Measurements from ENCODE around the gene SYT2.
"Not testable (repeated sequence)": the region's sequence is repeated elsewhere in the genome, so short reads cannot be mapped to it uniquely, and the experiment has no call there.

Gene SYT2

GRCh38 chr1:202615501-202616354, 94.5 kb downstream of the SYT2 start:
- DNase-seq (ENCODE audit: extremely low read depth, low read depth), result no peak

DNA sequence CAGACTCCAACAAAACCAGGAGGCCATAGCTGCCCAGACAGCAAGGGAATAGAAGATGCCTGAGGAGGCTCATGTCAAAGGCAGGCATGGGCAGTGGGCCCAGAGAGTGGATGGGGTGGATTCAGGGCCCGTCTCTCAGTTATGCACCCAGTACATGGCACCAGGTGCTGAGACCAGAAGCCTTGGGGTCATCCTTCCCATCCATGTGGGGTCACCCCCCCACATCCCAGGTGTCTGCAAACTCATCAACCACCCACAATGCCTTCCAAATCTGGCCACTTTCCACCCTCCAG, 95.1 kb downstream of the SYT2 start:
- not testable (repeated sequence) for DNase-seq (ENCODE audit: extremely low read depth, low read depth)

More at GRCh38 chr1:202615501-202616354, 94.5 kb downstream of the SYT2 start:
- no peak for TF ChIP-seq CTCF (IDR thresholded peaks at IDR 0.05; ENCODE audit: low read depth, low read length)

- DNase-seq (ENCODE audit: extremely low read depth, low read depth), result not testable (repeated sequence)
These were observed 95.7 kb downstream of the SYT2 start for GRCh38 chr1:202614363-202615207.

- no peak for DNase-seq (ENCODE audit: extremely low read depth, low read depth)
- TF ChIP-seq CTCF (IDR thresholded peaks at IDR 0.05; ENCODE audit: low read depth, low read length), result no peak
These were observed 96.7 kb downstream of the SYT2 start for GRCh38 chr1:202613571-202613970.

DNA sequence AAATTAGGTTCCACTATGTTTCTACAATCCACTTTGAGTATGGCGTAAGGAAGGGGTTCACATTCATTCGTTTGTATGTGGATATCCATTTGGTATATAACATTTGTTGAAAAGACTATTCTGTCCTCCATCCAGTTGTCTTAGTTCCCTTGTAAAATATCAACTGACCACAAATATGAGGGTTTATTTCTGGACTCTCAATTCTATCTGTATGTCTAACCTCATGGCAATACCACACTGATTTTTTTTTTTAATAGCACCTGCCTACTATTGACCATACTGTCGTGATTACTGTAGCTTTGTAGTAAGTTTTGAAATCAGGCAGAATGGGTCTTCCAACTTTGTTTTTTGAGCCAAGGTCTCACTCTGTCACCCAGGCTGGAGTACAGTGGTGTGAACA, 98.2 kb downstream of the SYT2 start:
- not testable (repeated sequence) for DNase-seq (ENCODE audit: extremely low read depth, low read depth)

GRCh38 chr1:202605515-202605914, 104.7 kb downstream of the SYT2 start:
- TF ChIP-seq CTCF (IDR thresholded peaks at IDR 0.05; ENCODE audit: low read depth, low read length), result no peak

DNA sequence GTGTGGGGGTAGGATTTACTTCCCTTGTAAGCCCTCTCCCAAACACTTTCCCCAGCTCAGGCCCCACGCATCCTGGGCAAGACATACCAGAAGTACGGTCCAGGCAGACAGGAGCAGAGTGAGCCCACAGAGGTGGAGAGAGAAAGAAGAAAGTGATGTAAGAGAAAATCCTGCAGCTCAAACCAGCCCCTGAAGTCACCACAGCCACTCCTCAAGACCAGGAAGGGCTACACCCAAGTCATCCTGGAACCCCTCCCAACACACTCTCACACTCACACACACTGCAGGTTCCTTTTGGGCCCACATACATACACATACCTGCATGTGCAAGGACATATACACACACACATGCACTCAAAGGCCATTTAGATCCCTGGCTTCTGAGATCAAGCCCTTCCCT, 106.8 kb downstream of the SYT2 start:
- DNase-seq (ENCODE audit: extremely low read depth, low read depth), result no peak
- TF ChIP-seq CTCF (IDR thresholded peaks at IDR 0.05; ENCODE audit: low read depth, low read length), result no peak

More at GRCh38 chr1:202605515-202605914, 104.7 kb downstream of the SYT2 start:
- no peak for DNase-seq (ENCODE audit: extremely low read depth, low read depth)

- no peak for DNase-seq (ENCODE audit: extremely low read depth, low read depth)
- no peak for TF ChIP-seq CTCF (IDR thresholded peaks at IDR 0.05; ENCODE audit: low read depth, low read length)
These were observed 109.7 kb downstream of the SYT2 start for GRCh38 chr1:202600432-202601041.
